Epithelial cell of proximal tubule (primary cell): ENCODE results near the gene PSMG4. TPM values are rescaled to one million over a fixed set of nuclear protein-coding genes. Genes with fewer than 3 reads are reported as not detected.

Experiments used
- DNase-seq: peaks from one replicate; pipeline ENCODE4 v3.0.0-alpha.2; 2011; ENCODE audit warnings: low read depth
- H3K4me3 ChIP-seq: 2 replicates; pipeline ENCODE4 v1.5.1; 2011; ENCODE audit warnings: low read depth, mild to moderate bottlenecking, low read length
- CTCF ChIP-seq: conservative IDR thresholded peaks from 2 replicates; pipeline ENCODE4 v1.5.1; 2012; ENCODE audit warnings: low read depth, mild to moderate bottlenecking, low read length
- total RNA-seq: library from RNA; depleted of rRNA; stranded (reverse); fragments of >200 nt; gene quantifications from 2 replicates; pipeline ENCODE4 v1.2.3, GENCODE V29; 2015

The PSMG4 gene
- total RNA-seq, 1 donor from 2014 or later, result 24.6 TPM

DNA sequence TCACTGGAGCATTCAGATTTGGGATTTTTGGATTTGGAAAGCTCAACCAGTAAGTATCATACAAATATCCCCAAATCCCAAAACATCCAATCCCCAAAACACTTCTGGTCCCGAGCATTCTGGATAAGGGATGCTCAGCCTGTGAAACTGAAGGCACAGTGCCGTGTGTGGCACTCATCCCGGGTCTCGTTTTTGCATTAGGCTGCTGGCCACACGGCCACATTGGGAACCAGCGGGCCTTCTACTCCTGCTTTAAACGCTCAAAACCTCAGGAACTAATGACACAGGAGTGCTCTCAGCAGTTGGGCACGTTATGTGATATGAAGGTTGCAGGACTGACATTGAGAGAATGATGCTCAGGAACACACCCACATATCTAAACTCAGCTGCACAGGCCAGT lies 35.6 kb downstream of the PSMG4 start:
- TF ChIP-seq CTCF, result no peak
- H3K4me3 ChIP-seq, result no peak overlapping the region
- DNase-seq, result no peak

DNA sequence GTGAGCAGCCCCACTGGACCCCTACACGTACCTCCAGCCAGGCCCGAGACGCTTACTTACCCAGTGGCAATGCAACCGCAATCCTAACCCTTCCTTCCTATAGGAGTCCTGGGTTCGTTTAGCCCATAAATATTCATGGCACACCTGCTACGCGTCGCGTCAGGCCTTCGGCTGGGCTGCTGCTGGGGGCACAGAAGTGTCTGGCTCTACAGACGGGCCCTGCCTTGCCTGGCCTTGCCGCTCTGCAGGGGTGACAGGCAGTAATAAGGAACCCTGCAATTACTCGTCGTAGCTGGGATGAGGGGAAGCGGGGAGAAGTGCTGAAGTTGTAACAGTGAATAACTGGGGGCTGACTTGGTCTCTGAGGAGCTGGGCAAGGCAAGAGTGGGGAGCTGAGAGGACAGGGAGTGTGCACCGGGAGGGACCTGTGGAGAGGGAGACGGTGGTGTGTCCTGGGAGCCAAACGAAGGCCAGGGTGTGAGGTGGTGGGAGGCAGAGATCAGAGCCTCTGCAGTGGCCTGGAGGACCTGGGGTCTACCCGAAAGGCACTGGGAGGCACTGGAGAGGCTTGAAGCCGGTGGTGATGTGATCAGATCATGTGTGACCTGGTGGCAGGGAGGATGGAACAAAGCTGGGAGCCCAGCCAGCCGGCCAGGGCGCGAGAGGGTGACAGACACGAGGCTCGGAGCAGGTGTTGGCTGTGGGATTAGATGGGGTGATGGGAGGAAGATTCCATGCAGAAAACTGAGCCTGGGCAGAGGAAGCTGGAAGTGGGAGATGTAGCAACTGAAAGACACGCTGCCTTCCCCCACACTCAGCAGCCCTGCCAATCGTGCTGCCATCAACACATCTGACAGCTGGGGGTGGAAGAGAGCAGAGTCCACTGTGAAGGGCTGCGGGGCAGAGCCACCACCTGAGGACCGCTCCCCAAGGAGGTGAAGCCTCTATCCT lies 36.4 kb downstream of the PSMG4 start:
- no peak for DNase-seq
- peak; percentile 63 for TF ChIP-seq CTCF
- no peak overlapping the region for H3K4me3 ChIP-seq

DNA sequence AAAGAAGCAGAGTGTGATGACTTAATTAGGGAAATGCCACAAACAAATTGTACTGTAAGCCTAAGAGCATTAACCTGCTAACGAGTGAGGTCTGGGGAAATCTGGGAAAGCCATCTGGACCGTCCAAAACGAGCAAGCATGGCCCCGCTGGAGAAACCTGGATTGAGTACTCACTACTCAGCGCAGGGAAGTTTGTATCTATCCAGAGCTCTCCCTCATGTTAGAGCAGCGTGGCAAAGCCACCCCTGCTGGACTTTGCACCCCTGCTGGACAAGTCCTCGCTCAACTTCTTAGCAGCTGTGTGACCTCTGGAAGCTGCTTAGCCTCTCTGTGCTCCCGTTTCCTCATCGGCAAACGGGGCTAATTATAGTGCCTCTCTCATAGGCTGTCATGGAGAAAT lies 37.3 kb downstream of the PSMG4 start:
- H3K4me3 ChIP-seq, result no peak overlapping the region
- no peak for DNase-seq
- no peak for TF ChIP-seq CTCF

- DNase-seq, result no peak
- no peak for TF ChIP-seq CTCF
Observed at GRCh38 chr6:3296537-3296936, 37.8 kb downstream of the PSMG4 start.

GRCh38 chr6:3297006-3297405 lies 38.3 kb downstream of the PSMG4 start:
- DNase-seq, result no peak
- no peak for TF ChIP-seq CTCF
- no peak overlapping the region for H3K4me3 ChIP-seq

More at GRCh38 chr6:3296537-3296936, 37.8 kb downstream of the PSMG4 start:
- no peak overlapping the region for H3K4me3 ChIP-seq

DNA sequence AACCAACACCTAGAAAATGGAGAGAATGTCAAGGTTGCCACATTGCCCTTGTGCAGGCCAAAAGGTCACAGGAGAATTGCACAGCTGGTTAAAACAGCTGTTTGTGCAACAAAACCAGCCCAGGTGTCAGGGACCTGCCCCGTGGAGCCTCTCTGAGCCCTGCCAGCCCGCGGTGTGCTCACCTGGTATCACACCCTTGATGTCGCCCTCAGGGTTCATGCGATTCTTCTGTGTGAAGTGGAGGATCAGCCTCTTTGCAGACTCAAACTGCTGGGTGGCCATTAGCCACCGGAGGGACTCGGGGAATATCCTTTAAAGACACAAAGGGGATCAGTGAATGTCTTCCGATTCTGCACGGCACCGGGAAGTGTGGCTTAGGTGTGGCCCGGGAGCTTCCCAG lies 39.2 kb downstream of the PSMG4 start:
- no peak overlapping the region for H3K4me3 ChIP-seq
- DNase-seq, result no peak
- no peak for TF ChIP-seq CTCF

DNA sequence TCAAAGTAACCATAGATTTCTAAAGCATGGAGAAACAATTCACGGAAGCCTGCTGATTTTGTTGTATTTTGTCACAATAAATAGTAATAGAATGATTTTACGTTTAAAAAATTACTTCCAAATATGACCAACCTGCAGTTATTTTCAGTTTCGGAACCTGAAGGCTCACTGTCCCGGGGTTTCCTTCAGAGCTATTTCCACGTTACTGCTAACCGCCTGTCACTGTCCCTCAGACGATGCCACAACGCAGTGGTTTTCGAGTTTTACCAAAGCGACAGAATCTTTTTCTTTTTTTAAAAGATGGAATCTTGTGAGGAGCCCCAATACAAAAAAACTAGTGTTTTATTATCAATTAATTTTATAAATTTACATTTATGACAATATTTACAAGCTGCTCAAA lies 40.5 kb downstream of the PSMG4 start:
- H3K4me3 ChIP-seq, result no peak overlapping the region
- DNase-seq, result no peak
- no peak for TF ChIP-seq CTCF
